ENCODE results near the gene RAB32.

- TF ChIP-seq CTCF (IDR thresholded peaks at IDR 0.05) (no peak), YY1 (IDR thresholded peaks at IDR 0.05; ENCODE audit: low read depth) (no peak), USF2 (IDR thresholded peaks at IDR 0.05; ENCODE audit: borderline replicate concordance, low read depth, low read length) (no peak), CHD2 (IDR thresholded peaks at IDR 0.05; ENCODE audit: low read length, partially characterized antibody) (no peak), TEAD4 (IDR thresholded peaks at IDR 0.05; ENCODE audit: borderline replicate concordance, insufficient read depth) (no peak), ZBTB33 (IDR thresholded peaks at IDR 0.05; ENCODE audit: borderline replicate concordance, low read depth) (no peak)
Measured at GRCh38 chr6:146583966-146584365, 40.3 kb downstream of the RAB32 start.
